ENCODE results near the gene DSCAML1.

DNA sequence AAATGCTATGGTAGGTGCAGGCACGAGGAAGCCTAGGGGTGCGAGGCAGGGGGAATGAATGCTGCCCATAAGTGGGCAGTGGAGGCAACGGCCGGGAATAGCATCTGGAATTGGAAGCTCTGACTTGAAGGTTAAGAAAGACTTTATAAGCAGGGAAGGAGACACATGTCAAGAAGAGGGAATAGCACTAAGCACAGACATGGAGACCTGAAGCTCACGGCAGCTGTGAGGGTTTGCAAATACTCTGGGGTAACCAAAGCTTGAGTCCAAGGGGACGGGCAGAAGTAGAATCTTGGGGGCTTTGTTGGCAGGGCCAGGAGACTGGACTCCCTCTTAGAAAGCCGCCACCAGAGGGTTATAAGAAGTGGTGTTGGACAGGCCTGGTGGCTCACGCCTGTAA, 356.8 kb downstream of the DSCAML1 start:
- TF ChIP-seq JUN (IDR thresholded peaks at IDR 0.05; ENCODE audit: low read depth, low read length) (no peak), EZH2 (IDR thresholded peaks at IDR 0.05; ENCODE audit: low read depth, low read length, severe bottlenecking) (no peak), MAFK (IDR thresholded peaks at IDR 0.05; ENCODE audit: low read depth, low read length) (no peak), GABPA (IDR thresholded peaks at IDR 0.05; ENCODE audit: borderline replicate concordance, insufficient read depth, low read length) (no peak), CHD2 (IDR thresholded peaks at IDR 0.05; ENCODE audit: low read length) (no peak), EP300 (IDR thresholded peaks at IDR 0.05; ENCODE audit: borderline replicate concordance in 1 of 2, low read depth in 2 of 2, low read length in 2 of 2) (no peak)
- TF ChIP-seq, protein P1, sequence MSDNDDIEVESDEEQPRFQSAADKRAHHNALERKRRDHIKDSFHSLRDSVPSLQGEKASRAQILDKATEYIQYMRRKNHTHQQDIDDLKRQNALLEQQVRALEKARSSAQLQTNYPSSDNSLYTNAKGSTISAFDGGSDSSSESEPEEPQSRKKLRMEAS (IDR thresholded peaks at IDR 0.05): no peak
- TF ChIP-seq, protein P2, sequence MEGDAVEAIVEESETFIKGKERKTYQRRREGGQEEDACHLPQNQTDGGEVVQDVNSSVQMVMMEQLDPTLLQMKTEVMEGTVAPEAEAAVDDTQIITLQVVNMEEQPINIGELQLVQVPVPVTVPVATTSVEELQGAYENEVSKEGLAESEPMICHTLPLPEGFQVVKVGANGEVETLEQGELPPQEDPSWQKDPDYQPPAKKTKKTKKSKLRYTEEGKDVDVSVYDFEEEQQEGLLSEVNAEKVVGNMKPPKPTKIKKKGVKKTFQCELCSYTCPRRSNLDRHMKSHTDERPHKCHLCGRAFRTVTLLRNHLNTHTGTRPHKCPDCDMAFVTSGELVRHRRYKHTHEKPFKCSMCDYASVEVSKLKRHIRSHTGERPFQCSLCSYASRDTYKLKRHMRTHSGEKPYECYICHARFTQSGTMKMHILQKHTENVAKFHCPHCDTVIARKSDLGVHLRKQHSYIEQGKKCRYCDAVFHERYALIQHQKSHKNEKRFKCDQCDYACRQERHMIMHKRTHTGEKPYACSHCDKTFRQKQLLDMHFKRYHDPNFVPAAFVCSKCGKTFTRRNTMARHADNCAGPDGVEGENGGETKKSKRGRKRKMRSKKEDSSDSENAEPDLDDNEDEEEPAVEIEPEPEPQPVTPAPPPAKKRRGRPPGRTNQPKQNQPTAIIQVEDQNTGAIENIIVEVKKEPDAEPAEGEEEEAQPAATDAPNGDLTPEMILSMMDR (IDR thresholded peaks at IDR 0.05; ENCODE audit: control extremely low read depth in 1 of 3, insufficient read depth in 1 of 3, low read depth in 1 of 3, low read length in 3 of 3): no peak

Measured in H1 (cell line).